Natural killer cell (primary cell): ENCODE data around the gene TH. TPM values are rescaled to one million over a fixed set of nuclear protein-coding genes. Genes with fewer than 3 reads are reported as not detected.

Experiments
- ATAC-seq, 3 donors: fragments of 150-1000 bp in 2 of 3; fragments of 200-7000 bp in 1 of 3; cut with Tn5 transposase; 1 replicate in 1 of 3; 2 replicates in 2 of 3; pipeline ENCODE4 v1.10.0; 2021; ENCODE audit warnings: mild to moderate bottlenecking in 2 of 3, moderate library complexity in 2 of 3
- DNase-seq, 2 donors: peaks; one replicate each; pipeline versions ENCODE4 v3.0.0 to v3.0.0-alpha.2; 2013 to 2021; ENCODE audit warnings: mixed read lengths in 1 of 2
- H3K27ac ChIP-seq: one replicate; pipeline ENCODE4 v1.5.1; 2013; ENCODE audit warnings: mild to moderate bottlenecking, low read length
- H3K27me3 ChIP-seq: one replicate; pipeline ENCODE4 v1.6.1; 2013; ENCODE audit warnings: low read length; ENCODE audit not compliant: control insufficient read depth, insufficient read depth
- H3K36me3 ChIP-seq: one replicate; pipeline ENCODE4 v1.6.1; 2013; ENCODE audit warnings: low read length; ENCODE audit not compliant: control insufficient read depth, insufficient read depth
- H3K4me1 ChIP-seq: one replicate; pipeline ENCODE4 v1.6.1; 2013; ENCODE audit warnings: low read length; ENCODE audit not compliant: control insufficient read depth, insufficient read depth
- H3K4me3 ChIP-seq: one replicate; pipeline ENCODE4 v1.5.1; 2013; ENCODE audit warnings: low read length
- H3K9me3 ChIP-seq: one replicate; pipeline ENCODE4 v1.6.1; 2013; ENCODE audit warnings: low read length; ENCODE audit not compliant: control insufficient read depth, insufficient read depth
- H3K27ac Mint-ChIP-seq, 2 donors: one replicate each; pipeline ENCODE4 v1.8.0; 2022; ENCODE audit warnings: mild to moderate bottlenecking in 2 of 2, mixed read lengths in 2 of 2, moderate library complexity in 1 of 2
- H3K27me3 Mint-ChIP-seq, 2 donors: one replicate each; pipeline ENCODE4 v1.8.0; 2022; ENCODE audit warnings: low read depth in 2 of 2, mixed read lengths in 2 of 2
- H3K36me3 Mint-ChIP-seq: one replicate; pipeline ENCODE4 v1.8.0; 2022; ENCODE audit warnings: mixed read lengths
- H3K4me1 Mint-ChIP-seq, 2 donors: one replicate each; pipeline ENCODE4 v1.8.0; 2022; ENCODE audit warnings: mixed read lengths in 2 of 2
- H3K4me3 Mint-ChIP-seq: one replicate; pipeline ENCODE4 v1.8.0; 2022; ENCODE audit warnings: mild to moderate bottlenecking, moderate library complexity, mixed read lengths
- H3K9me3 Mint-ChIP-seq, 2 donors: one replicate each; pipeline ENCODE4 v1.8.0; 2022; ENCODE audit warnings: mixed read lengths in 2 of 2
- CTCF ChIP-seq: fragments of 200-600 bp; IDR thresholded peaks from one replicate; pipeline ENCODE4 v1.8.0; 2022; ENCODE audit warnings: antibody characterized with exemption
- WGBS: methylation state at CpG from one replicate; pipeline ENCODE4 v1.1.7; 2013; ENCODE audit warnings: missing lambda C conversion rate; ENCODE audit not compliant: insufficient coverage; 5-methylcytosine and 5-hydroxymethylcytosine counted together
- intact Hi-C: fragments of 100-400 bp; cut with micrococcal nuclease; formaldehyde crosslinking; loops from one replicate; pipeline ENCODE4 v1.14.2; 2022
- total RNA-seq, 4 donors: library from RNA; stranded (reverse); fragments of 120-200 nt in 1 of 4; gene quantifications; one replicate each; pipeline versions ENCODE4 v1.2.3 to v1.2.4, GENCODE V29; 2013 to 2022

TH gene
- total RNA-seq, 3 donors from 2014 or later (not counting 1 experiment from before 2014, with no cell fraction given): not detected

GRCh38 chr11:2207773-2208621, 36.4 kb upstream of the TH start:
- intact Hi-C loops: no loop called here

GRCh38 chr11:2207212-2207611, 35.6 kb upstream of the TH start:
- Histone ChIP-seq H3K4me3 (no peak overlapping the region), H3K4me1 (peaks cover 6% of the 10 kb centered on the region), H3K27me3 (no peaks in the 10 kb centered on the region), H3K36me3 (no peaks in the 10 kb centered on the region), H3K9me3 (no peaks in the 10 kb centered on the region), H3K27ac (no peak overlapping the region)
- Mint-ChIP-seq H3K4me1 (peaks cover 0 to 9% of the 10 kb centered on the region in 2 donors), H3K36me3 (no peaks in the 10 kb centered on the region), H3K9me3 (no peaks in the 10 kb centered on the region), H3K27ac (no peak overlapping the region), H3K27me3 (no peaks in the 10 kb centered on the region), H3K4me3 (no peak overlapping the region)
- intact Hi-C loops: no loop called here
- ATAC-seq: no peak
- 92% methylated on average over 11 of the region's 11 CpGs for WGBS
- no peak for TF ChIP-seq CTCF
- peak in 1 of 2 donors; percentile 11 for DNase-seq

More at GRCh38 chr11:2207773-2208621, 36.4 kb upstream of the TH start:
- peaks cover 0 to 16% of the 10 kb centered on the region in 2 donors for H3K4me1 Mint-ChIP-seq
- H3K27ac ChIP-seq: no peak overlapping the region
- no peak for TF ChIP-seq CTCF
- no peaks in the 10 kb centered on the region for H3K36me3 ChIP-seq
- no peak overlapping the region for H3K27ac Mint-ChIP-seq
- ATAC-seq (no peak), DNase-seq (peak in 1 of 2 donors; percentile 6)
- H3K4me3 Mint-ChIP-seq: no peak overlapping the region
- H3K9me3 Mint-ChIP-seq: no peaks in the 10 kb centered on the region
- no peaks in the 10 kb centered on the region for H3K9me3 ChIP-seq
- 77% methylated on average over 24 of the region's 24 CpGs for WGBS
- peaks cover 13% of the 10 kb centered on the region for H3K4me1 ChIP-seq
- no peaks in the 10 kb centered on the region for H3K36me3 Mint-ChIP-seq
- H3K27me3 Mint-ChIP-seq: no peaks in the 10 kb centered on the region
- H3K27me3 ChIP-seq: no peaks in the 10 kb centered on the region
- no peak overlapping the region for H3K4me3 ChIP-seq

- TF ChIP-seq CTCF: no peak
- ATAC-seq (no peak), DNase-seq (peak in 1 of 2 donors; percentile 8)
- Mint-ChIP-seq H3K9me3 (peaks cover 0 to under 1% of the 10 kb centered on the region in 2 donors), H3K4me1 (peaks cover 0 to 6% of the 10 kb centered on the region in 2 donors), H3K36me3 (no peaks in the 10 kb centered on the region), H3K27ac (no peak overlapping the region), H3K4me3 (no peak overlapping the region), H3K27me3 (no peaks in the 10 kb centered on the region)
- Histone ChIP-seq H3K9me3 (no peaks in the 10 kb centered on the region), H3K4me3 (no peak overlapping the region), H3K27me3 (no peaks in the 10 kb centered on the region), H3K36me3 (no peaks in the 10 kb centered on the region), H3K4me1 (no peaks in the 10 kb centered on the region), H3K27ac (no peak overlapping the region)
- WGBS: 91% methylated on average over 11 of the region's 12 CpGs
- intact Hi-C loops: no loop called here
Observed at GRCh38 chr11:2205981-2206690, 34.5 kb upstream of the TH start.
